B cell (primary cell): ENCODE measurements around the gene RAPGEF1. TPM values are rescaled to one million over a fixed set of nuclear protein-coding genes. Genes with fewer than 3 reads are reported as not detected.

ENCODE experiments used
- ATAC-seq: fragments of 200-7000 bp; cut with Tn5 transposase; one replicate; pipeline ENCODE4 v1.10.0; 2021; ENCODE audit warnings: low read depth, mild to moderate bottlenecking, moderate number of reproducible peaks, moderate library complexity
- CTCF ChIA-PET: fragments of 350-600 bp; sonication (Branson Sonifier 250); formaldehyde crosslinking; loops from one replicate; lab custom pipeline; 2021; ENCODE audit warnings: antibody characterized with exemption, inconsistent platforms; lab: Charles Lee
- POLR2A ChIA-PET: fragments of 350-600 bp; sonication (Branson Sonifier 250); formaldehyde crosslinking; loops from one replicate; lab custom pipeline; 2021; ENCODE audit warnings: antibody characterized with exemption; lab: Charles Lee
- DNase-seq: peaks from one replicate; pipeline ENCODE4 v3.0.0; 2013
- H2AFZ ChIP-seq: 2 replicates; pipeline ENCODE4 v1.6.1; 2012; ENCODE audit warnings: mild to moderate bottlenecking, low read depth, low read length; ENCODE audit not compliant: insufficient read depth, poor library complexity, severe bottlenecking
- H3K27ac ChIP-seq, 2 donors: 1 replicate in 1 of 2; 2 replicates in 1 of 2; pipeline ENCODE4 v1.5.1; 2012 to 2013; ENCODE audit warnings: low read length in 2 of 2, mild to moderate bottlenecking in 2 of 2, moderate library complexity in 1 of 2
- H3K27me3 ChIP-seq, 4 experiments: fragments of 200-600 bp in 1 of 4; sonication (generic) in 1 of 4; replicated peaks in 1 of 4; 1 replicate in 2 of 4; 2 replicates in 2 of 4; pipeline versions ENCODE4 v1.6.1 to v1.7.0; 2013 to 2016; ENCODE audit warnings: low read length in 3 of 4, mild to moderate bottlenecking in 2 of 4, mixed read lengths in 1 of 4, moderate library complexity in 1 of 4; ENCODE audit not compliant: insufficient read depth in 4 of 4, control insufficient read depth in 3 of 4; ENCODE audit errors: control extremely low read depth in 1 of 4
- H3K36me3 ChIP-seq, 2 experiments: replicated peaks in 1 of 2; 1 replicate in 1 of 2; 2 replicates in 1 of 2; pipeline versions ENCODE4 v1.6.1 to v1.7.1; 2013; ENCODE audit warnings: low read length in 1 of 2; ENCODE audit not compliant: insufficient read depth in 2 of 2, control insufficient read depth in 1 of 2; ENCODE audit errors: control extremely low read depth in 1 of 2, extremely low read depth in 1 of 2
- H3K4me1 ChIP-seq, 2 donors: fragments of 200-600 bp in 1 of 2; sonication (generic) in 1 of 2; 1 replicate in 1 of 2; 2 replicates in 1 of 2; pipeline versions ENCODE4 v1.5.1 to v1.6.1; 2013 to 2017; ENCODE audit warnings: low read length in 2 of 2; ENCODE audit not compliant: control insufficient read depth in 2 of 2, insufficient read depth in 2 of 2
- H3K4me2 ChIP-seq: replicated peaks from 2 replicates; pipeline ENCODE3; 2012; ENCODE audit warnings: mild to moderate bottlenecking, low read depth, low read length; ENCODE audit not compliant: poor library complexity, severe bottlenecking
- H3K4me3 ChIP-seq, 5 experiments: fragments of 200-600 bp in 1 of 5; sonication (generic) in 1 of 5; 1 replicate in 3 of 5; 2 replicates in 2 of 5; pipeline versions ENCODE4 v1.5.1 to v1.7.0; 2011 to 2016; ENCODE audit warnings: low read length in 4 of 5, mild to moderate bottlenecking in 4 of 5, low read depth in 2 of 5, control low read depth in 1 of 5, moderate library complexity in 1 of 5; ENCODE audit not compliant: insufficient read depth in 1 of 5; ENCODE audit errors: control extremely low read depth in 1 of 5, extremely low read depth in 1 of 5
- H3K79me2 ChIP-seq: fragments of 200-600 bp; sonication (generic); one replicate; pipeline ENCODE4 v1.6.0; 2016; ENCODE audit warnings: low read length; ENCODE audit not compliant: control insufficient read depth, insufficient read depth
- H3K9ac ChIP-seq: fragments of 200-600 bp; sonication (generic); 2 replicates; pipeline ENCODE4 v1.6.1; 2017; ENCODE audit warnings: mild to moderate bottlenecking, low read length, moderate library complexity
- H3K9me3 ChIP-seq, 3 donors: one replicate each; pipeline versions ENCODE4 v1.6.1 to v1.7.1; 2013; ENCODE audit warnings: low read length in 2 of 3; ENCODE audit not compliant: control insufficient read depth in 2 of 3, insufficient read depth in 1 of 3; ENCODE audit errors: control extremely low read depth in 1 of 3
- H4K20me1 ChIP-seq: 2 replicates; pipeline ENCODE4 v1.6.0; 2012; ENCODE audit warnings: mild to moderate bottlenecking, low read length; ENCODE audit not compliant: insufficient read depth, control insufficient read depth, poor library complexity, severe bottlenecking
- H3K27ac Mint-ChIP-seq: one replicate; pipeline ENCODE4 v1.8.0; 2021; ENCODE audit warnings: mixed read lengths
- H3K27me3 Mint-ChIP-seq: one replicate; pipeline ENCODE4 v1.8.0; 2021; ENCODE audit warnings: mixed read lengths
- H3K4me1 Mint-ChIP-seq: one replicate; pipeline ENCODE4 v1.8.0; 2021; ENCODE audit warnings: mixed read lengths
- H3K4me3 Mint-ChIP-seq: one replicate; pipeline ENCODE4 v1.8.0; 2021; ENCODE audit warnings: mixed read lengths
- H3K9me3 Mint-ChIP-seq: one replicate; pipeline ENCODE4 v1.8.0; 2022; ENCODE audit warnings: mixed read lengths; ENCODE audit not compliant: insufficient read depth
- CTCF ChIP-seq: fragments of 200-600 bp; IDR thresholded peaks from one replicate; pipeline ENCODE4 v1.8.0; 2022; ENCODE audit warnings: antibody characterized with exemption, mild to moderate bottlenecking
- EZH2 ChIP-seq: IDR thresholded peaks from 2 replicates; pipeline ENCODE4 v1.6.1; 2012; ENCODE audit warnings: borderline replicate concordance, low read depth, mild to moderate bottlenecking, moderate library complexity, low read length; ENCODE audit not compliant: insufficient read depth, poor library complexity, severe bottlenecking
- WGBS: methylation state at CpG from one replicate; pipeline ENCODE4 v1.1.5; 2013; ENCODE audit warnings: missing lambda C conversion rate; ENCODE audit not compliant: insufficient coverage; 5-methylcytosine and 5-hydroxymethylcytosine counted together
- intact Hi-C: fragments of 100-400 bp; cut with micrococcal nuclease; formaldehyde crosslinking; loops from one replicate; pipeline ENCODE4 v1.10.0; 2022
- polyA plus RNA-seq: library from polyadenylated mRNA; depleted of rRNA; stranded (reverse); fragments of >200 nt; gene quantifications from 2 replicates; pipeline ENCODE4 v1.2.3, GENCODE V29; 2012
- total RNA-seq, 2 donors: library from RNA; stranded (reverse); fragments of 120-200 nt in 1 of 2; gene quantifications; 1 replicate in 1 of 2; 2 replicates in 1 of 2; pipeline versions ENCODE4 v1.2.3 to v1.2.4, GENCODE V29; 2013 to 2022

Gene RAPGEF1
- total and polyA plus RNA-seq, 2 donors (not counting 1 experiment from before 2014, with no cell fraction given) = 134 to 447 TPM

- H3K4me1 Mint-ChIP-seq = peaks cover 41% of the 10 kb centered on the region
- H3K4me1 ChIP-seq = peaks cover 13 to 29% of the 10 kb centered on the region in 2 donors
- H3K27ac Mint-ChIP-seq = peak overlapping the region; percentile 26
Observed at GRCh38 chr9:131589124-131589711, 150.7 kb downstream of the RAPGEF1 start.

More at GRCh38 chr9:131589124-131589711, 150.7 kb downstream of the RAPGEF1 start:
- Histone ChIP-seq H3K4me3 (no peak overlapping the region), H2AFZ (no peak overlapping the region), H3K4me2 (no peak overlapping the region), H4K20me1 (peaks cover 29% of the 10 kb centered on the region), H3K79me2 (peaks cover 44% of the 10 kb centered on the region), H3K9ac (no peak overlapping the region), H3K27ac (no peak overlapping the region), H3K27me3 (no peaks in the 10 kb centered on the region), H3K36me3 (peaks cover 0 to 74% of the 10 kb centered on the region in 2 experiments), H3K9me3 (no peaks in the 10 kb centered on the region)
- DNase-seq = no peak
- no peak for ATAC-seq
- ChIA-PET POLR2A (interaction anchor here (1.4 kb wide), 1 partner anchor 148 kb away, joined by 3 read pairs; no protein-coding TSS in a partner anchor), CTCF (interaction anchor here (21.7 kb wide), 1 partner anchor 155 kb away, joined by 263 read pairs; the partner anchor contains the start of gene RAPGEF1)
- H3K4me3 Mint-ChIP-seq = no peak overlapping the region
- TF ChIP-seq CTCF (no peak), EZH2 (no peak)
- intact Hi-C loops = no loop called here
- WGBS = 99% methylated on average over 12 of the region's 16 CpGs
- H3K9me3 Mint-ChIP-seq = no peaks in the 10 kb centered on the region
- no peaks in the 10 kb centered on the region for H3K27me3 Mint-ChIP-seq
